BLaER1 treated with 17β-estradiol and CSF1 and Interleukin-3, amounts not matched to agents 10 nM and 100 nM (cell line): ENCODE measurements around the gene PRKAR1B.
"Not testable (repeated sequence)": the region's sequence is repeated elsewhere in the genome, so short reads cannot be mapped to it uniquely, and the experiment has no call there.

ENCODE experiments used
- H3K27ac ChIP-seq, 11 experiments: shearing (Covaris generic); formaldehyde crosslinking; 2 replicates each; pipeline ENCODE4 v1.8.1; 2022
- H3K27me3 ChIP-seq, 11 experiments: shearing (Covaris generic); formaldehyde crosslinking; 2 replicates each; pipeline ENCODE4 v1.8.1; 2022
- H3K36me3 ChIP-seq, 11 experiments: shearing (Covaris generic); formaldehyde crosslinking; 2 replicates each; pipeline ENCODE4 v1.8.1; 2022
- H3K4me1 ChIP-seq, 10 experiments: shearing (Covaris generic); formaldehyde crosslinking; 2 replicates each; pipeline ENCODE4 v1.8.1; 2022
- H3K4me2 ChIP-seq, 11 experiments: shearing (Covaris generic); formaldehyde crosslinking; 2 replicates each; pipeline ENCODE4 v1.8.1; 2022
- H3K4me3 ChIP-seq, 10 experiments: shearing (Covaris generic); formaldehyde crosslinking; 2 replicates each; pipeline ENCODE4 v1.8.1; 2022
- H3K9ac ChIP-seq, 11 experiments: shearing (Covaris generic); formaldehyde crosslinking; 2 replicates each; pipeline ENCODE4 v1.8.1; 2022
- H3K9me3 ChIP-seq, 11 experiments: shearing (Covaris generic); formaldehyde crosslinking; replicated peaks in 1 of 11; 2 replicates each; pipeline ENCODE4 v1.8.1; 2022
- H4K20me1 ChIP-seq, 11 experiments: shearing (Covaris generic); formaldehyde crosslinking; 2 replicates each; pipeline ENCODE4 v1.8.1; 2022
- Cebpa-rat ChIP-seq, 11 experiments: shearing (Covaris generic); IDR thresholded peaks; 2 replicates each; pipeline ENCODE4 v1.8.1; 2022

Gene PRKAR1B

DNA sequence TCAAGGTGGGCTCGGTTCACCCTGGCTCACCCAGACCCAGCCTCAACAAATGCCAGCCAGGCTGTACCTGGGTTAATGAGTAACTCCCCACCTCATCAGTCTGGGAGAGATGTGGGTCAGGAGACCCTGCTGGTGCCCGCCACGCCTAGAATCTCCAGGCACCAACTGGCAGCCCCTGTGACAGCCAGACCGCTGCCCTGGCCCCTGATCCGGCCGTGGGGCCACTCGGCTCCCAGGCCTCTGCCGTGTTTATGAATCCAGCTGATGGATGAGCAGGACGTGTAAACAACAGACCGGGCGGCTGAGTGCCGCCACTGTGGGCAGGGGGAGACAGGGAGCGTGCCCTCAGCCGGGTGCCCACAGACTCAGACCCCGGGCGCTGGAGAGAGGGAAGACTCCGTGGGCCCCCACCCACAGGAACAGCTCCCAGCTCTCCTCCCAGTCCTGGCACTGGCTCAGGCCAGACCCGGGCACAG is 173.4 kb downstream of the PRKAR1B start:
- no peaks in the 10 kb centered on the region for H3K36me3 ChIP-seq
- no peak overlapping the region for H3K27ac ChIP-seq
- no peak overlapping the region for H3K4me2 ChIP-seq
- no peak overlapping the region for H3K4me3 ChIP-seq
- no peak overlapping the region for H3K9ac ChIP-seq
- no peaks in the 10 kb centered on the region; a peak in 1 of 22 replicates for H3K9me3 ChIP-seq
- H3K4me1 ChIP-seq: peaks cover 0 to 18% (median 9%) of the 10 kb centered on the region in 10 experiments; a peak in 16 of 20 replicates
- H3K27me3 ChIP-seq: no peaks in the 10 kb centered on the region
- TF ChIP-seq Cebpa-rat (IDR thresholded peaks at IDR 0.05): no peak
- peaks cover 0 to 3% (median 0%) of the 10 kb centered on the region in 11 experiments; a peak in 2 of 22 replicates for H4K20me1 ChIP-seq

DNA sequence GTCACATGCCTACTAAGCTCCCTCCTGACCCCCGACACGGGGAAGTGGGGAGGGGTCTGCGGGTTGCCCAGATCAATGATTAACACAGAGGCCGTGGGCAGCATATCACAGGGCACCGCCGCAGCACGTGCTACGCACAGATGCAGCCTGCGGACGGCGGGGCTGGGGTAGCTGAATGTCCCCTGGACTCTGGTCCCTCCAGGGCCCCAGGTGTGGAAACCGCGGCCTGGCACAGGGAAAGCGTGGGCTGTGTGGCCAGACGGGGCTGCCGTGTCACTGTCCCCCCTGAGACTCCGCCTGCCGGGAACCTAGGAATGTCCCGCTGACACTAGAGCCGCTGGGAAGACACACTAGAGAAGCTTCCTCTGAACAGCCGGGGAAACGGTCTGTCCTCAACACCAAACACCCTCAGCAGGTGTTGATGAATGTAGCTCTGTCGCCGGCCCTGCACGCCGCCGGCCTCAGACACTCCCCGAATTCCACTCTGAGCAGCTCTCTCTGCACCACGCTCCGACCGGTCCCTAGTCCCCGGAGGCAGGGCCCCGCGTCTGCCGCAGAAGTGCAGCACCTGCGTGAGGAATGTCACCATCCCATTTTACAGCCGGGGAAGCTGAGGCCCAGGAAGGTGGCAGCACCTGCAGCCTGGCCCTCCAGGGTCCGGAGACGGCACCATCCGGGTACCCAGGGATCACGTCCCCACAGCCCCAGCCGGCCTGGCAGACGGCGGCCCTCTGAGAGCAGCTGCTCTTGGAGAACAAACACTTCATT is 174.0 kb downstream of the PRKAR1B start:
- H3K9me3 ChIP-seq: no peaks in the 10 kb centered on the region; a peak in 1 of 22 replicates
- H4K20me1 ChIP-seq: peaks cover 0 to 3% (median 0%) of the 10 kb centered on the region in 11 experiments; a peak in 2 of 22 replicates
- H3K36me3 ChIP-seq: no peaks in the 10 kb centered on the region
- H3K4me1 ChIP-seq: peaks cover 0 to 14% (median 7%) of the 10 kb centered on the region in 10 experiments; a peak in 12 of 20 replicates
- no peaks in the 10 kb centered on the region for H3K27me3 ChIP-seq
- H3K4me2 ChIP-seq: no peak overlapping the region
- no peak overlapping the region for H3K9ac ChIP-seq
- H3K27ac ChIP-seq: no peak overlapping the region
- no peak for TF ChIP-seq Cebpa-rat (IDR thresholded peaks at IDR 0.05)
- no peak overlapping the region for H3K4me3 ChIP-seq

DNA sequence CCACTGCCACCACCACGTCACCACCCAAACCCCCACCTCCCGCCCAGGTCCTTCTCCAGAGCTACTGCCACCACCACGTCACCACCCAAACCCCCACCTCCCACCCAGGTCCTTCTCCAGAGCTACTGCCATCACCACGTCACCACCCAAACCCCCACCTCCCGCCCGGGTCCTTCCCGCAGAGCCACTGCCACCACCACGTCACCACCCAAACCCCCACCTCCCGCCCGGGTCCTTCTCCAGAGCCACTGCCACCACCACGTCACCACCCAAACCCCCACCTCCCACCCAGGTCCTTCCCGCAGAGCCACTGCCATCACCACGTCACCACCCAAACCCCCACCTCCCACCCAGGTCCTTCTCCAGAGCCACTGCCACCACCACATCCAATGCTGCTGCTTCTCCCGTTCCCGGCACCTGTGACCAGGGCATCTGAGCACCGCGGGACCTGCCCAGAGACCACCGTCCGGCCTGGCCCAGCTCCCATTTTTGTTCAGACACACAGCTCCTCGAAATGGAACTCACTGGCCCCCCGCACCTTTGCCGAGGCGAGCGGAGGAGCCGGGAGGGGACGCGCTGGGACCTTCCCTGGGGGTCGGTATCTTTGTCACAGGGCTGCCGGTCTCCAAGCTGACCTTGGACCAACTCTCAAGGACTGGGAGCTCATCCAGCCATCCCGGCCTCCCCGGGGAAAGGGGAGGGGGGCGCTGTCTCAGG is 174.8 kb downstream of the PRKAR1B start:
- not testable (repeated sequence) for H3K4me3 ChIP-seq

DNA sequence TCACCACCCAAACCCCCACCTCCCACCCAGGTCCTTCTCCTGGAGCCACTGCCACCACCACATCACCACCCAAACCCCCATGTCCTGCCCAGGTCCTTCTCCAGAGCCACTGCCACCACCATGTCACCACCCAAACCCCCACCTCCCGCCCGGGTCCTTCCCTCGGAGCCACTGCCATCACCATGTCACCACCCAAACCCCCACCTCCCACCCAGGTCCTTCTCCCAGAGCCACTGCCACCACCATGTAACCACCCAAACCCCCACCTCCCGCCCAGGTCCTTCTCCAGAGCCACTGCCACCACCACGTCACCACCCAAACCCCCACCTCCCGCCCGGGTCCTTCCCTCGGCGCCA is 175.5 kb downstream of the PRKAR1B start:
- not testable (repeated sequence) for H3K4me3 ChIP-seq, H3K27ac ChIP-seq, H3K36me3 ChIP-seq, H4K20me1 ChIP-seq, H3K9me3 ChIP-seq, H3K27me3 ChIP-seq, H3K4me2 ChIP-seq, H3K9ac ChIP-seq
- peaks cover 0 to 14% (median 7%) of the 10 kb centered on the region in 10 experiments; a peak in 12 of 20 replicates for H3K4me1 ChIP-seq

More for the DNA sequence above, 174.8 kb downstream of the PRKAR1B start:
- not testable (repeated sequence) for H3K36me3 ChIP-seq, H3K27me3 ChIP-seq, H3K27ac ChIP-seq, H3K9me3 ChIP-seq, H3K9ac ChIP-seq, H4K20me1 ChIP-seq, H3K4me2 ChIP-seq
- peaks cover 0 to 14% (median 7%) of the 10 kb centered on the region in 10 experiments; a peak in 12 of 20 replicates for H3K4me1 ChIP-seq

DNA sequence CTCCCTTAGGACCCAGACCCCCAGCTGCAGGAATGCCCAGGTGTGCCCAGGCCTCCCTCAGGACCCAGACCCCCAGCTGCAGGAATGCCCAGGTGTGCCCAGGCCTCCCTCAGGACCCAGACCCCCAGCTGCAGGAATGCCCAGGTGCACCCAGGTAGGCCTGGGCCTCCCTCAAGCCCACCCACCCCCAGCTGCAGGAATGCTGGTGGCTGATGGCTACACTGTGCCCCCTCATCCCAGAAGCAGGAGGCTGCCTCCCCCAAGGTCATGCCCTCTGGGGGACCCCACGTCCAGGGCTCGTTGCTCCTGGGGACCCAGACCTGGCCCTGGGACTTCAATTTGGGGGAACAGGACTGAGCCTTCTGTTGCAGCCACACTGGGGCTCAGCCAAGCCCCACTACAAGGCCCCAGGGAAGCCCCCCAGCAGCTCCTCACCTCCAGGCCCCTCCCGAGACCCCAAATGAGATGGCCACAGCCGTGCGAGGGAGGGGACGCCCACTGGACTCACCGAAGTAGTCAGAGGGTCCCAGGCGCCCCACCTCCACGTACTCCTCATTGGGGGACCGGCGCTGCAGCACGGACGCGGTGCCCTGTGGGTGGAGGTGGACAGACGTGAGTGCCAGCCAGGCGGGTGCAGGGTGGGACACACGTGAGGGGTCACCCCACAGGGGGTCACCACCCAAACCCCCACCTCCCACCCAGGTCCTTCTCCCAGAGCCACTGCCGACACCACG is 176.0 kb downstream of the PRKAR1B start:
- TF ChIP-seq Cebpa-rat (IDR thresholded peaks at IDR 0.05): no peak
- H3K36me3 ChIP-seq: no peaks in the 10 kb centered on the region
- no peak overlapping the region for H3K9ac ChIP-seq
- H3K4me1 ChIP-seq: peaks cover 0 to 14% (median 7%) of the 10 kb centered on the region in 10 experiments; a peak in 12 of 20 replicates
- no peaks in the 10 kb centered on the region for H3K27me3 ChIP-seq
- H4K20me1 ChIP-seq: peaks cover 0 to 3% (median 0%) of the 10 kb centered on the region in 11 experiments; a peak in 2 of 22 replicates
- no peak overlapping the region for H3K4me2 ChIP-seq
- no peak overlapping the region for H3K27ac ChIP-seq
- H3K4me3 ChIP-seq: no peak overlapping the region
- H3K9me3 ChIP-seq: peaks cover 0 to 1% (median 0%) of the 10 kb centered on the region in 11 experiments; a peak in 3 of 22 replicates

DNA sequence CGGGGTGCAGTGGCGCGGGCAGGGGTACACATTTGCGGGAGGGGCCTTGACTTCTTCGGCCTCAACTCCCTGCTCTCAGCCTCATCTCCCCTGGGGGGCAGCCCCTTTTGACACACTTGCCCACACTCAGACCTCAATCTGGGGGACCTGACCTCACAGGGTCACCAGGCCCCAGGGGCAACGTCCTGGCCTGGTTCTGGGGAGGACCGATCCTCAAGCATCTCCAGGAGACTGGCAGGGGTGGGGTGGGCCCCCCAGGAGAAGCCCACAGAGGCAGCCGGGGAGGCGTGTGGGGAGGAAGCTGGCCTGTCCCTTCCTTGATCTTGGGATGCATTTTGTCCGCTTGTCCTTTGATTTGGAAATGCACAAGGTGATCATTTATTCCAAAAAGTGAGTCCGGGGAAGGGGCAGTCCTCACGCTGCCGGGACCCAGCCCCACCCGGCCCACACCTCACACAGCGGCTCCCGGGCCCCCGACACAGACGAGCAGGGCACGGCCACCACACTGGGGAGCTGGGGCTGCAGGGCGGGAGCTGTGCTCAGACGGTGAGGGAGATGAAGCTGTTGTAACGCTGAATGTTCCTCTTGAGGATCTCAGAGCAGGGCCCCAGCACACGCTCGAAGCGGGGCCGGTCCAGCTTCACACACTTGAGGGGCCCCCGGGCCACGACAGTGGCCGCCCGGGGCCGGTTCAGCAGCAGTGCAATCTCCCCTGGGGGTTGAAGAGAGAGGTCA is 177.0 kb downstream of the PRKAR1B start:
- peaks cover 0 to 10% (median 6%) of the 10 kb centered on the region in 11 experiments; a peak in 6 of 22 replicates for H3K9me3 ChIP-seq
- H4K20me1 ChIP-seq: peaks cover 0 to 3% (median 0%) of the 10 kb centered on the region in 11 experiments; a peak in 2 of 22 replicates
- H3K4me2 ChIP-seq: peak overlapping the region in 8 of 11 experiments; percentile 9 to 38 (median 27); a peak in 10 of 22 replicates
- no peaks in the 10 kb centered on the region for H3K27me3 ChIP-seq
- H3K36me3 ChIP-seq: no peaks in the 10 kb centered on the region
- no peak for TF ChIP-seq Cebpa-rat (IDR thresholded peaks at IDR 0.05)
- no peak overlapping the region for H3K9ac ChIP-seq
- H3K4me1 ChIP-seq: peaks cover 0 to 14% (median 7%) of the 10 kb centered on the region in 10 experiments; a peak in 12 of 20 replicates
- H3K27ac ChIP-seq: no peak overlapping the region
- H3K4me3 ChIP-seq: no peak overlapping the region

DNA sequence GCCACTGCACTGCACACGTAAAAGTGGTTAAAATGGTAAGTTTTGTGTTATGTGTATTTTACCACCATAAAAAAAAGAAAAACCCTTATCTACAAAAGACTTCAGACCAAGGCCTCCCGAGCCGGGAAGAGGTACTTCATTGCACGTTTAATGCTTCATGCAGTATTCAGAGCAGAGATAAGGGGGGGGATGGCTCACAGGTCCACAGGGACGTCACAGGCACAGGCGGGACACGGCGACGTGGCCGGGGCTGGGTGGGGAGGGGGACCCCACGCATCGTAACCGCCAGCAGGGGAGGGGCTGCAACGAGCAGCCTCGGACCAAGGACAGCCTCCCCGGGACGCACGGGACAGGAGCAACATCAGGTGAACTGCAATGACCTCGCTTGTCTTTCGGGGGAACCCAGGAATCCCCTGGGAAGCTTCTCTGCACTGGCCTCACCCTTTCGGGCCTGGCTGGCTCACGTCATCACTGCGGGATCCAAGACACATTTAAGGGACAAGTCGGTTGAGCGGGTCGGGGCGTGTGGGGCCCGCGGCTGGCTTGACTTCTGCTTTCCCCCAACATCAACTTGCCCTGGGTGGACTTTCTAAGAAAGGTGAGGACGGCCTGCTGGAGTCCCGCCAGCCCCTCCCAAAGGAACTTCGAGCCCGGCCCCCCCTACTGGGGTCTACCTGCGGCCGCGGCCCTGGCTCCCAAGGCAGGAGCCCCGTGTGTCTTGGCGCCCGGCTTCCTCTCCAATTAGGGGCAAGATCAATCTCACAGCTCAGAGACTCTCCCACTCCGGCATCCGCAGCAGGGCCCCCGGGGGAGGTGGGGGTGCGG is 177.8 kb downstream of the PRKAR1B start:
- Histone ChIP-seq H3K4me1 (peaks cover 0 to 14% (median 7%) of the 10 kb centered on the region in 10 experiments; a peak in 12 of 20 replicates), H3K9me3 (peaks cover 0 to 15% (median 6%) of the 10 kb centered on the region in 11 experiments; a peak in 6 of 22 replicates), H3K27ac (no peak overlapping the region), H3K4me2 (peak overlapping the region in 8 of 11 experiments; percentile 9 to 38 (median 27); a peak in 10 of 22 replicates), H3K27me3 (no peaks in the 10 kb centered on the region), H4K20me1 (peaks cover 0 to 3% (median 0%) of the 10 kb centered on the region in 11 experiments; a peak in 2 of 22 replicates), H3K4me3 (no peak overlapping the region), H3K9ac (no peak overlapping the region), H3K36me3 (no peaks in the 10 kb centered on the region)
- no peak for TF ChIP-seq Cebpa-rat (IDR thresholded peaks at IDR 0.05)
